ENCODE results near the gene NUFIP2.

GRCh38 chr17:29225396-29225795, 68.6 kb downstream of the NUFIP2 start:
- TF ChIP-seq POLR2A (IDR thresholded peaks at IDR 0.05; ENCODE audit: low read depth): no peak
- no peak for TF ChIP-seq POLR2AphosphoS5 (IDR thresholded peaks at IDR 0.05)

Measured in esophagus muscularis mucosa (tissue), 2 donors.